ENCODE results near the gene TECTA.

DNA sequence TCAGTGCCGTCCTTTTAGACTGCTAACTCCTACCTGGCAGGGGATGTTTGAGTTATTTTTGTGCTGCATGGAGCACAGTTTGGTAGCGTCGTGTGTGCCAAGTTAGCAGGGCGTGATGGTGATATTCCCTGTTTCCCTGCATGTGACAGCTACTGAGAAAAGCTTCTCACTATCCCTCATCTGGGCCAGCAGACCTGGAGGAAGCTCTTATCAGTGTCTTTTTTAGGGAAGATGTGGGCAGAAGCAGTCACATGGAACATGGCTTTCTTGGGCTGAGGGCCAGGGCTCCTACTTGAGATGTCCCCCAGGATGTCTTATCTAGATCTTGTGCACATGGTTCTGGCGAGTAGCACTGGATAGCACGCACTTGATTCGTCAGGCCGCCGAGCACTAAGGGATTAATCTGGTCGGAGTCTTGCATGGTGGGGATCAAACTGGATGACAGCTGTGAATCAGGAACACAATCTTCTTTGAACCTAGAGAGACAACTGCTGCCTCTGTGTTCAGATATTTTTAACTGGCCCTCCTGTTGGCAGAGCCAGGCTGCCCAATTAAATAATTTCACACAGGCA lies 33.8 kb downstream of the TECTA start:
- no peak for TF ChIP-seq POLR2AphosphoS5 (IDR thresholded peaks at IDR 0.05; ENCODE audit: borderline replicate concordance, low read depth, low read length)
- no peak for TF ChIP-seq EZH2 (IDR thresholded peaks at IDR 0.05)

All from SK-N-MC (cell line).